ENCODE measurements around the gene TMEM184B.
A peak's percentile ranks its signal among the peaks of the same experiment; 100 is the strongest.

The TMEM184B gene

GRCh38 chr22:38272373-38273134, at the start of gene TMEM184B:
TSS of gene TMEM184B (minus strand) at chr22:38273010. CDS start at chr22:38247961, 25,049 bp downstream.
- in situ Hi-C loops (cut with MboI; ENCODE audit: low pct_unique_long_range_greater_than_20kb, low sequenced_read_pairs), result no loop called here

GRCh38 chr22:38320605-38321402, 48.0 kb upstream of the TMEM184B start:
- in situ Hi-C loops (cut with MboI; ENCODE audit: low pct_unique_long_range_greater_than_20kb, low sequenced_read_pairs), result no loop called here
- DNase-seq, result no peak

More at GRCh38 chr22:38272373-38273134, at the start of gene TMEM184B:
- DNase-seq, result peak; percentile 60

- in situ Hi-C loops (cut with MboI; ENCODE audit: low pct_unique_long_range_greater_than_20kb, low sequenced_read_pairs), result no loop called here
- no peak for DNase-seq
Observed at GRCh38 chr22:38318792-38319773, 46.3 kb upstream of the TMEM184B start.

GRCh38 chr22:38317995-38318715, 45.3 kb upstream of the TMEM184B start:
- in situ Hi-C loops (cut with MboI; ENCODE audit: low pct_unique_long_range_greater_than_20kb, low sequenced_read_pairs), result no loop called here
- DNase-seq, result peak; percentile 77

- peak; percentile 47 for DNase-seq
- in situ Hi-C loops (cut with MboI; ENCODE audit: low pct_unique_long_range_greater_than_20kb, low sequenced_read_pairs), result no loop called here
Observed at GRCh38 chr22:38317122-38317994, 44.5 kb upstream of the TMEM184B start, which contains the start of gene CSNK1E. TSS of gene CSNK1E (minus strand) at chr22:38317433. CDS start at chr22:38314157, 3,276 bp downstream.

GRCh38 chr22:38316364-38317121, 43.7 kb upstream of the TMEM184B start:
- peak; percentile 54 for DNase-seq
- in situ Hi-C loops (cut with MboI; ENCODE audit: low pct_unique_long_range_greater_than_20kb, low sequenced_read_pairs), result no loop called here

- DNase-seq, result no peak
- in situ Hi-C loops (cut with MboI; ENCODE audit: low pct_unique_long_range_greater_than_20kb, low sequenced_read_pairs), result no loop called here
Observed at GRCh38 chr22:38315823-38316363, 43.1 kb upstream of the TMEM184B start.

GRCh38 chr22:38314933-38315822, 42.4 kb upstream of the TMEM184B start:
- in situ Hi-C loops (cut with MboI; ENCODE audit: low pct_unique_long_range_greater_than_20kb, low sequenced_read_pairs), result no loop called here
- no peak for DNase-seq

GRCh38 chr22:38314051-38314932, 41.5 kb upstream of the TMEM184B start:
- no peak for DNase-seq
- in situ Hi-C loops (cut with MboI; ENCODE audit: low pct_unique_long_range_greater_than_20kb, low sequenced_read_pairs), result no loop called here

- in situ Hi-C loops (cut with MboI; ENCODE audit: low pct_unique_long_range_greater_than_20kb, low sequenced_read_pairs), result no loop called here
- no peak for DNase-seq
Observed at GRCh38 chr22:38313384-38313955, 40.7 kb upstream of the TMEM184B start.

GRCh38 chr22:38312261-38312800, 39.5 kb upstream of the TMEM184B start:
- no peak for DNase-seq
- in situ Hi-C loops (cut with MboI; ENCODE audit: low pct_unique_long_range_greater_than_20kb, low sequenced_read_pairs), result no loop called here

- in situ Hi-C loops (cut with MboI; ENCODE audit: low pct_unique_long_range_greater_than_20kb, low sequenced_read_pairs), result no loop called here
- DNase-seq, result no peak
Observed at GRCh38 chr22:38311323-38311620, 38.5 kb upstream of the TMEM184B start.

- in situ Hi-C loops (cut with MboI; ENCODE audit: low pct_unique_long_range_greater_than_20kb, low sequenced_read_pairs), result no loop called here
Observed at GRCh38 chr22:38310518-38311322, 37.9 kb upstream of the TMEM184B start.

More at GRCh38 chr22:38310518-38311322, 37.9 kb upstream of the TMEM184B start:
- no peak for DNase-seq

Measured in KBM-7 (cell line).